GM12892 (cell line): ENCODE data around the gene MSL3B.

Experiments used
- DNase-seq: peaks from one replicate; pipeline ENCODE4 v3.0.0; 2011; ENCODE audit not compliant: insufficient read length
- FAIRE-seq: peaks from 2 replicates; lab custom pipeline; 2011; peaks lifted over from hg19 to GRCh38; lab: Jason Lieb, UNC
- POLR2A ChIP-seq: IDR thresholded peaks from 2 replicates; pipeline ENCODE4 v1.6.1; 2011; ENCODE audit warnings: low read depth, low read length, control low read depth
- POLR2AphosphoS5 ChIP-seq: IDR thresholded peaks from 2 replicates; pipeline ENCODE4 v1.6.1; 2011; ENCODE audit warnings: low read depth, low read length, control low read depth
- TAF1 ChIP-seq: IDR thresholded peaks from 2 replicates; pipeline ENCODE4 v1.6.1; 2011; ENCODE audit warnings: low read depth, mild to moderate bottlenecking, control low read depth, low read length, borderline replicate concordance

The MSL3B gene

DNA sequence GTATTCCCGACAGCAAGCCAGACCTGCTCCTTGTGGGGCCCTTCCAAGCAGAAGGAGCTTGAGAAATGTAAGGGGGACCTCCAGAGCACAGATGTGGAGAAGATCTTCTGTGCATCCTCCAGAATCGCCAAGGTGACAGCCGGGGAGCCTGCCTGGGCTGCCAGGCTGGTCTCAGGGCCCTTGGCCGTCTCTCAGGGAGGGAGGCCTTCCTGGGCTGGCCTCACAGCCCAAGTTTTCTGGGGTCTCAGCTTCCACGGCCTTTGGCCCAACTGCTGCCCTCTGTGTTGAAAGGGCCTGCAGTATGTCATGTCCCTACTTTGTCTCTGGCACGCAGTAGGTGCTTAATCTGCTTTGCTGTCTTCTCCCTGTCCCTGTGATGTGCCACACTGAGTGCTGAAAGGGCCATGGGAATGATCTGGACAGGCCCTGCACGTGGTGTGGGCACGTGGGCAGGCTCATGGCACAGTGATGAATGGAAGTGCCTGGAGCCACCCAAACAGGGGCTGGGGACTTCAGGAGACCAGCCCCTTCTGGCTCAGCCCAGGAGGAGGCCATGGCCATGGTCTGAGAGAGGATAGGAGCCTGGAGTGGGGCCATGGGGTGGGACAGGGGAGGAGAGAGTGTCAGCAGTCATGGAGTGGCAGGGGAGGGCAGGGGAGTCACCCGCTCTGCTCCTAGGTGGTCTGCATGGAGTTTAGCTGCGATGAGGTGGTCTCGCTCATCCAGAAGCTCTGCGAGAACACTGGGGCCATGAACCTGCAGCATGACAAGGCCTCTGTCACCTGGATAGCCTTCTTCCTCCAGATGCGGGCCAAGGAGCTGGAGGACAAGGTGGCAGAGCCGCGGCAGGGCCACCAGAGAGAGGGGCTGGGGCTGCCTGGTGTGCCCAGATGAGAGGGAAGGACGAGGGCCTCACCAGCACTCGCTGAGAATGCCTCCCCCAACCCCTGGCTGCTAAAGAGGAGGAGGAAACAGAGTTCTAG, 49.3 kb downstream of the MSL3B start:
- FAIRE-seq: no peak
- DNase-seq: no peak
- TF ChIP-seq POLR2A (no peak), POLR2AphosphoS5 (no peak)

GRCh38 chr2:233817995-233818638, 50.1 kb downstream of the MSL3B start:
- no peak for DNase-seq
- TF ChIP-seq POLR2A (no peak), TAF1 (no peak), POLR2AphosphoS5 (no peak)
- FAIRE-seq: no peak

GRCh38 chr2:233817361-233817911, 50.8 kb downstream of the MSL3B start:
- DNase-seq: no peak
- no peak for FAIRE-seq
- TF ChIP-seq POLR2AphosphoS5 (no peak), TAF1 (no peak), POLR2A (no peak)

DNA sequence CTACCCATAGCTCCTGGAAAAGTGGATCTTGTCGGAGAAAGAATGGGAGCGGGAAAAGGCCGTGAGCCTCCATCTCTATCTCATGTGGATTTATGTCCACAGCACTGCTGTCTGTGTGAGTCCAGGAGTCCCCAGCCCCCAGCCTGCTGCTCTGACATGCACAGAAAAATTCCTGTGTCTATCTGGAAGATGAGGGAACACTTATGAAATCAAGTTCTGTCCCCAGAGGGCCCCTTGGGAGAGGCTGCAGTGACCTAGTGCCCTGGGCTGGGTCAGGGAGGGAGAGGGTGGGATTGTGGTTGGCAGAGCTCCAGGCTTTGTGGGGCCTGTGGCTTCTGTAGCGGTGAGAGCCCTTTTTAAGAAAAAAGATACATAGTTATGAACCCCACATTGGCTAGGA, 51.4 kb downstream of the MSL3B start:
- FAIRE-seq: no peak

GRCh38 chr2:233816334-233816733, 51.9 kb downstream of the MSL3B start:
- DNase-seq (no peak), FAIRE-seq (no peak)
- no peak for TF ChIP-seq POLR2A
- no peak for TF ChIP-seq POLR2AphosphoS5
- TF ChIP-seq TAF1: no peak

More for the DNA sequence above, 51.4 kb downstream of the MSL3B start:
- TF ChIP-seq POLR2AphosphoS5 (no peak), TAF1 (no peak), POLR2A (no peak)
- DNase-seq: no peak

- DNase-seq: no peak
- no peak for FAIRE-seq
- TF ChIP-seq POLR2A: no peak
- TF ChIP-seq TAF1: no peak
- no peak for TF ChIP-seq POLR2AphosphoS5
These were observed 52.3 kb downstream of the MSL3B start for GRCh38 chr2:233815861-233816260.
